ENCODE measurements around the gene ZNF618. TPM values are rescaled to one million over a fixed set of nuclear protein-coding genes. Genes with fewer than 3 reads are reported as not detected.

ZNF618 gene
- polyA plus RNA-seq, 3 donors, result 0.53 to 1.9 (median 0.78) TPM

GRCh38 chr9:113896713-113897112 is 20.6 kb downstream of the ZNF618 start:
- Histone ChIP-seq H3K4me1 (ENCODE audit: control insufficient read depth in 1 of 2, insufficient read depth in 2 of 2, low read length in 2 of 2) (no peaks in the 10 kb centered on the region), H3K27me3 (ENCODE audit: control insufficient read depth in 2 of 2, insufficient read depth in 2 of 2, low read length in 2 of 2) (no peaks in the 10 kb centered on the region), H3K4me3 (replicated peaks in 1 of 3; ENCODE audit: low read depth in 2 of 3, low read length in 3 of 3) (no peak overlapping the region), H3K4me2 (replicated peaks; ENCODE audit: extremely low read depth, low read length, poor library complexity, severe bottlenecking) (no peak overlapping the region), H4K20me1 (ENCODE audit: insufficient read depth, low read length) (no peaks in the 10 kb centered on the region), H3K9ac (ENCODE audit: insufficient read depth, low read length, poor library complexity, severe bottlenecking) (no peak overlapping the region), H3K9me3 (replicated peaks in 1 of 2; ENCODE audit: control insufficient read depth in 1 of 2, insufficient read depth in 1 of 2, low read length in 2 of 2) (peaks cover 4 to 17% of the 10 kb centered on the region in 2 donors), H3K27ac (ENCODE audit: low read depth in 1 of 2, low read length in 2 of 2) (no peak overlapping the region), H3K79me2 (ENCODE audit: insufficient read depth, low read length) (no peaks in the 10 kb centered on the region), H3K36me3 (replicated peaks in 1 of 2; ENCODE audit: control insufficient read depth in 1 of 2, insufficient read depth in 2 of 2, low read length in 2 of 2) (no peaks in the 10 kb centered on the region), H2AFZ (ENCODE audit: insufficient read depth, low read depth, low read length, poor library complexity, severe bottlenecking) (no peak overlapping the region)
- Mint-ChIP-seq H3K4me1 (peaks cover 7% of the 10 kb centered on the region), H3K36me3 (peaks cover 2 to 10% of the 10 kb centered on the region in 2 donors), H3K4me3 (no peak overlapping the region), H3K9me3 (peaks cover 5 to 15% (median 10%) of the 10 kb centered on the region in 7 donors), H3K27me3 (ENCODE audit: low read depth in 3 of 3) (peaks cover 0 to 2% (median 0%) of the 10 kb centered on the region in 3 donors), H3K27ac (no peak overlapping the region)
- DNase-seq, result no peak
- no peak for TF ChIP-seq CTCF (IDR thresholded peaks at IDR 0.05)
- intact Hi-C loops (cut with micrococcal nuclease), result no loop called here

GRCh38 chr9:113898151-113898550 is 22.0 kb downstream of the ZNF618 start:
- H3K4me2 ChIP-seq (replicated peaks; ENCODE audit: extremely low read depth, low read length, poor library complexity, severe bottlenecking), result no peak overlapping the region
- H3K27ac Mint-ChIP-seq, result peak overlapping the region in 1 of 7 donors; percentile 4
- no peaks in the 10 kb centered on the region for H3K27me3 ChIP-seq (ENCODE audit: control insufficient read depth in 2 of 2, insufficient read depth in 2 of 2, low read length in 2 of 2)
- H3K9me3 ChIP-seq (replicated peaks in 1 of 2; ENCODE audit: control insufficient read depth in 1 of 2, insufficient read depth in 1 of 2, low read length in 2 of 2), result peaks cover 4 to 21% of the 10 kb centered on the region in 2 donors
- no peak overlapping the region for H2AFZ ChIP-seq (ENCODE audit: insufficient read depth, low read depth, low read length, poor library complexity, severe bottlenecking)
- no peaks in the 10 kb centered on the region for H3K79me2 ChIP-seq (ENCODE audit: insufficient read depth, low read length)
- no peaks in the 10 kb centered on the region for H4K20me1 ChIP-seq (ENCODE audit: insufficient read depth, low read length)
- H3K36me3 ChIP-seq (replicated peaks in 1 of 2; ENCODE audit: control insufficient read depth in 1 of 2, insufficient read depth in 2 of 2, low read length in 2 of 2), result no peaks in the 10 kb centered on the region
- no peak for DNase-seq
- no peaks in the 10 kb centered on the region for H3K4me1 ChIP-seq (ENCODE audit: control insufficient read depth in 1 of 2, insufficient read depth in 2 of 2, low read length in 2 of 2)
- WGBS (ENCODE audit: insufficient coverage), result no CpG with 5 or more reads among the region's 3 CpGs
- no peak for TF ChIP-seq CTCF (IDR thresholded peaks at IDR 0.05)
- no peak overlapping the region for H3K9ac ChIP-seq (ENCODE audit: insufficient read depth, low read length, poor library complexity, severe bottlenecking)
- intact Hi-C loops (cut with micrococcal nuclease), result no loop called here
- H3K4me3 Mint-ChIP-seq, result no peak overlapping the region
- H3K4me1 Mint-ChIP-seq, result peaks cover 7% of the 10 kb centered on the region
- no peak overlapping the region for H3K4me3 ChIP-seq (replicated peaks in 1 of 3; ENCODE audit: low read depth in 2 of 3, low read length in 3 of 3)
- H3K9me3 Mint-ChIP-seq, result peaks cover 8 to 23% (median 13%) of the 10 kb centered on the region in 7 donors
- H3K27me3 Mint-ChIP-seq (ENCODE audit: low read depth in 3 of 3), result peaks cover 0 to 2% (median 0%) of the 10 kb centered on the region in 3 donors
- peaks cover 2 to 13% of the 10 kb centered on the region in 2 donors for H3K36me3 Mint-ChIP-seq
- no peak overlapping the region for H3K27ac ChIP-seq (ENCODE audit: low read depth in 1 of 2, low read length in 2 of 2)

Data from CD14-positive monocyte (primary cell).